ENCODE results near the gene PRKN.
"Not testable (repeated sequence)": the region's sequence is repeated elsewhere in the genome, so short reads cannot be mapped to it uniquely, and the experiment has no call there.

PRKN gene

GRCh38 chr6:161866570-161866969 lies 861.0 kb downstream of the PRKN start:
- no peak overlapping the region for H2AK5ac ChIP-seq (ENCODE audit: low read length, severe bottlenecking)

GRCh38 chr6:161861061-161861460 lies 866.5 kb downstream of the PRKN start:
- H2AK5ac ChIP-seq (ENCODE audit: low read length, severe bottlenecking); H3K4me3 ChIP-seq (ENCODE audit: insufficient read depth in 1 of 2, low read depth in 1 of 2, low read length in 2 of 2); H2AFZ ChIP-seq (ENCODE audit: low read depth, low read length); H4K91ac ChIP-seq (ENCODE audit: low read length); H4K8ac ChIP-seq (ENCODE audit: low read length); DNase-seq; H2BK120ac ChIP-seq (ENCODE audit: low read depth, low read length); H2BK5ac ChIP-seq (ENCODE audit: low read depth, low read length, poor library complexity, severe bottlenecking); H3K18ac ChIP-seq (ENCODE audit: low read depth in 1 of 2, low read length in 2 of 2); H3K14ac ChIP-seq (ENCODE audit: low read length in 2 of 2); H3K27ac ChIP-seq (ENCODE audit: low read length, poor library complexity, severe bottlenecking); H3K36me3 ChIP-seq (ENCODE audit: control insufficient read depth in 1 of 2, insufficient read depth in 2 of 2, low read depth in 1 of 2, low read length in 2 of 2); H3K4me1 ChIP-seq (ENCODE audit: control insufficient read depth, insufficient read depth, low read depth, low read length); H3K9ac ChIP-seq (ENCODE audit: low read length); H3K23ac ChIP-seq (ENCODE audit: low read length in 2 of 2); H3K27me3 ChIP-seq (ENCODE audit: control insufficient read depth in 1 of 2, insufficient read depth in 1 of 2, low read length in 2 of 2); H3K4me2 ChIP-seq (ENCODE audit: low read length, poor library complexity, severe bottlenecking); H2BK12ac ChIP-seq (ENCODE audit: low read length in 2 of 2); H3K9me3 ChIP-seq (ENCODE audit: control insufficient read depth, low read length); H3K4ac ChIP-seq (ENCODE audit: low read depth in 1 of 2, low read length in 2 of 2); H3K79me1 ChIP-seq (replicated peaks; ENCODE audit: low read length, poor library complexity, severe bottlenecking); H2BK15ac ChIP-seq (ENCODE audit: low read depth, poor library complexity, severe bottlenecking): not testable (repeated sequence)
- 50% methylated on average over 2 of the region's 2 CpGs for WGBS

More at GRCh38 chr6:161866570-161866969, 861.0 kb downstream of the PRKN start:
- Histone ChIP-seq H3K18ac (ENCODE audit: low read depth in 1 of 2, low read length in 2 of 2) (no peak overlapping the region), H2BK12ac (ENCODE audit: low read length in 2 of 2) (no peak overlapping the region), H3K14ac (ENCODE audit: low read length in 2 of 2) (no peak overlapping the region), H4K8ac (ENCODE audit: low read length) (no peak overlapping the region), H3K9me3 (ENCODE audit: control insufficient read depth, low read length) (no peaks in the 10 kb centered on the region), H3K4me3 (ENCODE audit: insufficient read depth in 1 of 2, low read depth in 1 of 2, low read length in 2 of 2) (no peak overlapping the region), H3K23ac (ENCODE audit: low read length in 2 of 2) (no peak overlapping the region), H3K4ac (ENCODE audit: low read depth in 1 of 2, low read length in 2 of 2) (no peak overlapping the region), H3K9ac (ENCODE audit: low read length) (no peak overlapping the region), H2AFZ (ENCODE audit: low read depth, low read length) (no peak overlapping the region), H2BK120ac (ENCODE audit: low read depth, low read length) (no peak overlapping the region), H2BK15ac (ENCODE audit: low read depth, poor library complexity, severe bottlenecking) (no peak overlapping the region), H4K91ac (ENCODE audit: low read length) (no peak overlapping the region), H3K36me3 (ENCODE audit: control insufficient read depth in 1 of 2, insufficient read depth in 2 of 2, low read depth in 1 of 2, low read length in 2 of 2) (no peaks in the 10 kb centered on the region), H3K27ac (ENCODE audit: low read length, poor library complexity, severe bottlenecking) (no peak overlapping the region), H3K27me3 (ENCODE audit: control insufficient read depth in 1 of 2, insufficient read depth in 1 of 2, low read length in 2 of 2) (no peaks in the 10 kb centered on the region), H3K4me1 (ENCODE audit: control insufficient read depth, insufficient read depth, low read depth, low read length) (peaks cover 2% of the 10 kb centered on the region), H3K79me1 (replicated peaks; ENCODE audit: low read length, poor library complexity, severe bottlenecking) (no peaks in the 10 kb centered on the region), H3K4me2 (ENCODE audit: low read length, poor library complexity, severe bottlenecking) (no peak overlapping the region), H2BK5ac (ENCODE audit: low read depth, low read length, poor library complexity, severe bottlenecking) (no peak overlapping the region)
- over 99% methylated on average over 3 of the region's 3 CpGs for WGBS
- no peak for DNase-seq

- WGBS = 73% methylated on average over 7 of the region's 7 CpGs
Measured at GRCh38 chr6:161853657-161854056, 873.9 kb downstream of the PRKN start.

GRCh38 chr6:161851486-161851885 lies 876.1 kb downstream of the PRKN start:
- H4K8ac ChIP-seq (ENCODE audit: low read length); H3K4me1 ChIP-seq (ENCODE audit: control insufficient read depth, insufficient read depth, low read depth, low read length); H3K4me3 ChIP-seq (ENCODE audit: insufficient read depth in 1 of 2, low read depth in 1 of 2, low read length in 2 of 2); H3K79me1 ChIP-seq (replicated peaks; ENCODE audit: low read length, poor library complexity, severe bottlenecking); H2BK120ac ChIP-seq (ENCODE audit: low read depth, low read length); H3K27ac ChIP-seq (ENCODE audit: low read length, poor library complexity, severe bottlenecking); H4K91ac ChIP-seq (ENCODE audit: low read length); H3K36me3 ChIP-seq (ENCODE audit: control insufficient read depth in 1 of 2, insufficient read depth in 2 of 2, low read depth in 1 of 2, low read length in 2 of 2); H3K9me3 ChIP-seq (ENCODE audit: control insufficient read depth, low read length); H3K4me2 ChIP-seq (ENCODE audit: low read length, poor library complexity, severe bottlenecking); H3K14ac ChIP-seq (ENCODE audit: low read length in 2 of 2); H2BK5ac ChIP-seq (ENCODE audit: low read depth, low read length, poor library complexity, severe bottlenecking); H3K27me3 ChIP-seq (ENCODE audit: control insufficient read depth in 1 of 2, insufficient read depth in 1 of 2, low read length in 2 of 2); DNase-seq; H2BK12ac ChIP-seq (ENCODE audit: low read length in 2 of 2); H2AK5ac ChIP-seq (ENCODE audit: low read length, severe bottlenecking); H3K18ac ChIP-seq (ENCODE audit: low read depth in 1 of 2, low read length in 2 of 2); H3K9ac ChIP-seq (ENCODE audit: low read length); H2BK15ac ChIP-seq (ENCODE audit: low read depth, poor library complexity, severe bottlenecking); H2AFZ ChIP-seq (ENCODE audit: low read depth, low read length); H3K23ac ChIP-seq (ENCODE audit: low read length in 2 of 2); H3K4ac ChIP-seq (ENCODE audit: low read depth in 1 of 2, low read length in 2 of 2): not testable (repeated sequence)
- 93% methylated on average over 12 of the region's 12 CpGs for WGBS

More at GRCh38 chr6:161853657-161854056, 873.9 kb downstream of the PRKN start:
- Histone ChIP-seq H2BK15ac (ENCODE audit: low read depth, poor library complexity, severe bottlenecking) (no peak overlapping the region), H3K9me3 (ENCODE audit: control insufficient read depth, low read length) (no peaks in the 10 kb centered on the region), H3K27ac (ENCODE audit: low read length, poor library complexity, severe bottlenecking) (no peak overlapping the region), H3K4me3 (ENCODE audit: insufficient read depth in 1 of 2, low read depth in 1 of 2, low read length in 2 of 2) (no peak overlapping the region), H3K27me3 (ENCODE audit: control insufficient read depth in 1 of 2, insufficient read depth in 1 of 2, low read length in 2 of 2) (no peaks in the 10 kb centered on the region), H3K14ac (ENCODE audit: low read length in 2 of 2) (no peak overlapping the region), H3K4ac (ENCODE audit: low read depth in 1 of 2, low read length in 2 of 2) (no peak overlapping the region), H3K9ac (ENCODE audit: low read length) (no peak overlapping the region), H2BK12ac (ENCODE audit: low read length in 2 of 2) (no peak overlapping the region), H3K36me3 (ENCODE audit: control insufficient read depth in 1 of 2, insufficient read depth in 2 of 2, low read depth in 1 of 2, low read length in 2 of 2) (no peaks in the 10 kb centered on the region), H3K79me1 (replicated peaks; ENCODE audit: low read length, poor library complexity, severe bottlenecking) (no peaks in the 10 kb centered on the region), H2AK5ac (ENCODE audit: low read length, severe bottlenecking) (no peak overlapping the region), H3K23ac (ENCODE audit: low read length in 2 of 2) (no peak overlapping the region), H2AFZ (ENCODE audit: low read depth, low read length) (no peak overlapping the region), H3K4me1 (ENCODE audit: control insufficient read depth, insufficient read depth, low read depth, low read length) (no peaks in the 10 kb centered on the region), H3K18ac (ENCODE audit: low read depth in 1 of 2, low read length in 2 of 2) (no peak overlapping the region), H4K91ac (ENCODE audit: low read length) (no peak overlapping the region), H2BK120ac (ENCODE audit: low read depth, low read length) (no peak overlapping the region), H2BK5ac (ENCODE audit: low read depth, low read length, poor library complexity, severe bottlenecking) (no peak overlapping the region), H4K8ac (ENCODE audit: low read length) (no peak overlapping the region), H3K4me2 (ENCODE audit: low read length, poor library complexity, severe bottlenecking) (no peak overlapping the region)
- DNase-seq = no peak
